ENCODE measurements around the gene EREG.

DNA sequence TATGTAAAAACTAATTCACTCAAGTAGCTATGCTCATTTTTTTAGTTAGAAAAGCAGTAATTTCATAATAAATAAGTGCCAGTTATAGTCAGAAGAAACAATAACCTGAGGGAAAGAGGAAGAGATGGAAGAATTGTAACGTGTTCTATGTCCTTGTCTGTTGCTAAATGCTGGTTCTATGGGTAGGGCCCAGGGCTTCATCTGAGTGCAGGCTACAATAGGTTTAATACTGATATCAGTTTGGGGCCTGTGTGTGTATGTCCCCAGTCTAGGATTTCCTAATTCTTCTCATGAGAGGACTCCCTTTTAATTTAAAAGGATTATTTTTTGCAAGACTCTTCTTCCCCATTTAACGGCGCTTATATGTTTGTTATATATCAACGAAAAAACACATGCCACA, 3.3 kb upstream of the EREG start:
- TF ChIP-seq, protein P1, sequence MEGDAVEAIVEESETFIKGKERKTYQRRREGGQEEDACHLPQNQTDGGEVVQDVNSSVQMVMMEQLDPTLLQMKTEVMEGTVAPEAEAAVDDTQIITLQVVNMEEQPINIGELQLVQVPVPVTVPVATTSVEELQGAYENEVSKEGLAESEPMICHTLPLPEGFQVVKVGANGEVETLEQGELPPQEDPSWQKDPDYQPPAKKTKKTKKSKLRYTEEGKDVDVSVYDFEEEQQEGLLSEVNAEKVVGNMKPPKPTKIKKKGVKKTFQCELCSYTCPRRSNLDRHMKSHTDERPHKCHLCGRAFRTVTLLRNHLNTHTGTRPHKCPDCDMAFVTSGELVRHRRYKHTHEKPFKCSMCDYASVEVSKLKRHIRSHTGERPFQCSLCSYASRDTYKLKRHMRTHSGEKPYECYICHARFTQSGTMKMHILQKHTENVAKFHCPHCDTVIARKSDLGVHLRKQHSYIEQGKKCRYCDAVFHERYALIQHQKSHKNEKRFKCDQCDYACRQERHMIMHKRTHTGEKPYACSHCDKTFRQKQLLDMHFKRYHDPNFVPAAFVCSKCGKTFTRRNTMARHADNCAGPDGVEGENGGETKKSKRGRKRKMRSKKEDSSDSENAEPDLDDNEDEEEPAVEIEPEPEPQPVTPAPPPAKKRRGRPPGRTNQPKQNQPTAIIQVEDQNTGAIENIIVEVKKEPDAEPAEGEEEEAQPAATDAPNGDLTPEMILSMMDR (IDR thresholded peaks at IDR 0.05) = no peak
- TF ChIP-seq POLR2A (IDR thresholded peaks at IDR 0.05) = no peak

All from thyroid gland (tissue), 4 donors.